GM19372 (cell line): Measurements from ENCODE around the gene NAALADL2.
"Not testable (repeated sequence)": the region's sequence is repeated elsewhere in the genome, so short reads cannot be mapped to it uniquely, and the experiment has no call there.

Experiments
- ATAC-seq: cut with Tn5 transposase; IDR thresholded peaks from one replicate; pipeline ENCODE4 v1.9.1; 2021; ENCODE audit warnings: mild to moderate bottlenecking, low read depth, moderate library complexity; ENCODE audit not compliant: unreplicated experiment

NAALADL2 gene

DNA sequence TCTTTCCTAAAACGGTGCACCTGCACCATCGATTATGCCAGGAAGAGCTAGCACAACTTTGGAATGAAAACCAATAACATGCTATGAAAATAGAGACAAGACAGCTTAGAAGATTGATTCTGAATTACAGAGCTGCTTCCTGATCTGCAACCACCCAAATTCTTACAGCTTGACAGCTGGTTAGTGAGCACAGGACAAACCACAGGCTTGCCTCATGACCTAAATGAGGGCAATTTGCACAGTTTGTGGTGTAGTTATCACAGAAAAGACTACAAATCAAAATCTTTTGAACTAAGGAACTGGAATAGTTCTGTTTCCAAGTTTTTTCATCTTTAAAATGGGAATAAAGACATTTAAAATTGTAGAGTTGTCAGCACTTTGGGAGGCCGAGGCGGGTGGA is 533.5 kb downstream of the NAALADL2 start:
- ATAC-seq, result no peak

GRCh38 chr3:175397372-175397771 is 538.2 kb downstream of the NAALADL2 start:
- ATAC-seq, result no peak

DNA sequence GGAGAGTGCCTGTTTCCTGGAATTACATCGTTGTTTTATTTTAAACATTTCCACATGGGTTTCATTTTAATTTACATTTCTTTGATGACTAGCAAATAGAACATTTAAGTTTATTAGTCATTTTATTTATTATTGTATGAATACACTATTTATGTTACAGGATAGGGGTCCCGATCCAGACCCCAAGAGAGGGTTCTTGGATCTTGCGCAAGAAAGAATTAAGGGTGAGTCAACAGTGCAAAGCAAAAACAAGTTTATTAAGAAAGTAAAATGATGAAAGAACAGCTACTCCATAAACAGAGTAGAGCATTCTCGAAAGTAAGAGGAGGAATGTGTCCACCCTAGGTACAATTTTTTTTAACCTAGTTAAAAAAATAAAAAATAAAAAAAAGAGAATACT is 539.5 kb downstream of the NAALADL2 start:
- ATAC-seq, result no peak

GRCh38 chr3:175399156-175399840 is 540.2 kb downstream of the NAALADL2 start:
- no peak for ATAC-seq

DNA sequence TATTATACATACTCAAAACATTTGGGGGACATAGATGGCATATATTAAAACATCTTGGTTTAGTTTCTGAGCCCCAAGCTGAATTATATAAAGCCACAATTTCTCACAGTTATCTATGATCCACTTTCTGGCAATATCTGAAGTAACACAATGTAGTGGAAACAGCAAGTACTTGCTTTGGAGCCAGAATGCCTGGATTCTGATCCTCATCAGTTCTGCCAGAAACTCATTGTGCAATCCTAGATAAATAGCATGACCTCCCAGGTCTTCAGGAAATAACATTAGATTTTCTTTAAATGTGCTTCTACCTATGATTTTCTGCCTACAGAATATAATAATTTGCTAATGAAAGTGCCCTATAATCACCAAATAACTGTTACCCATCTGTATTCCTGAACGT is 544.9 kb downstream of the NAALADL2 start:
- no peak for ATAC-seq

DNA sequence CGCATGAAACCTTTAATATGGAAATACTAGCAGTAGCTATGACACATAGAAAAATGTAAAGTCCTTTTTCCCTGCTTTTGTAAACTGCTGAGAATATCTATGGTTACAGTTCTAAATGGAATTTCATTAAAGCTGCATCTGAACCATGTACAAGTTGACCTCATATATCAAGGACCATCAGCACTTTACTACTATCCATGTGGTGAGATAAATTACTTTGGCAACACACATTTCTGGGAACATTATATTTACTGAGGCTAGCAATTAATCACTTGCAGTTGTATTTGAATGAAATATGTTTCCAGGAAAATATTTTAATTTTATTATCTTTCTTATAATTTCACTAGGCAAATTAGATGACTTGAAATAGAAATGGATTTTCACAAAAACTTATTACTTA is 545.5 kb downstream of the NAALADL2 start:
- ATAC-seq, result no peak

DNA sequence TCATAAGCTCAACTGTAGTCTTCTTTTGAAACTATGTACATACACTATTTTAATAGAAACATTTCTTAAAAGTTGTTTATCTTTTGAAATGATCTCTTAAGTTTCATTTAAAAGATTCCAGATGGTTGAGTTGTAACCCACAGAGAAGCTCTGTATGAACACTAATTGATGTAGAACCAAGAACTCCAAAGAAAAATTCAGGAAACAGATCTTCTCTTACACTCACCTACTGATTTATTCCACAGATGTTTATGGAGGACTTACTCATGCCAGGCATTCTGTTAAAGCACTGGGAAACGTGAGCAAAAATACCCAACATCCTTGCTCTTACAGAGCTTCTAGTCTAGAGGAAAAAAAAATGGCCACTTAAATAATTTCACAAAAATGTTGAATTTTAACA is 551.1 kb downstream of the NAALADL2 start:
- ATAC-seq, result no peak

- no peak for ATAC-seq
These were observed 552.3 kb downstream of the NAALADL2 start for GRCh38 chr3:175411405-175411804.

GRCh38 chr3:175411946-175412345 is 552.8 kb downstream of the NAALADL2 start:
- no peak for ATAC-seq

GRCh38 chr3:175413926-175414325 is 554.8 kb downstream of the NAALADL2 start:
- ATAC-seq, result no peak

GRCh38 chr3:175416600-175416999 is 557.5 kb downstream of the NAALADL2 start:
- ATAC-seq, result no peak

- no peak for ATAC-seq
These were observed 558.3 kb downstream of the NAALADL2 start for GRCh38 chr3:175417426-175417825.

DNA sequence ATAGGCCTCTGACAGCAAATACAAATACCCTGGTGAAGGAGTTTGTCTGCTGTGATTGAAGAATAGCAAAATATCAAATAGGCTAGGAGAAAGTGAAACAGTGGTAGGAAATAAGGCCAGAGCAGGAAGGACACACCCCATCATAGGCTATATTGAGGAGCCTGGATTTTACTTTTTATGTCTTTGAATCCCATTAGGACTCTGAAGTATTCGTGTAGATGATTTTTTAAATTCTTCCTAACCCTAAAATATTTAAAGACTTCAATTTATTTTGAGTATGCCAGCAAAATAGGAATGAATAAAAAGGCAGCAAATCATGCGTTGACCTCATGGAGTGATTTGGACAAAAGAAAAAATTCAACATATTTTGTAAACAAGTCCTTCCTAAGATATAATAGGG is 562.8 kb downstream of the NAALADL2 start:
- no peak for ATAC-seq

DNA sequence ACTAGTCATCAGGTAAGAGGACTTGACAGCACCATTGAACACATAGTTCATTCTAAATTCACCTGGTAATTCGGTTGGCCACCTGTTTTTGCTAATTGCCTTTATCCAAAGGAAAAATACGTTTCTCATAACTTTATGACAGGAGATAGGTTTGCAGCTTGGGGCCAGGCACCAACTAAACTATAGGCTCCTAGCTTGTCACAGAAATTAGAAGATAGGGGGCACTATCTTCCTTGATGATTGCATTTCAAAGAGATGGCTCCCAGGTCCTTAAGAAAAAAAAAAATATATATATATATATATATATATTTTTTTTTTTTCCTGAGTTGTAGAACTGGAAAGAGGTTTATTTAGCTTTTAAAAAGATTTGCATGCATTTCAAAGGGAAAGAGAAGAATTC is 563.6 kb downstream of the NAALADL2 start:
- ATAC-seq, result no peak

- not testable (repeated sequence) for ATAC-seq
These were observed 564.7 kb downstream of the NAALADL2 start for GRCh38 chr3:175423848-175424247.

DNA sequence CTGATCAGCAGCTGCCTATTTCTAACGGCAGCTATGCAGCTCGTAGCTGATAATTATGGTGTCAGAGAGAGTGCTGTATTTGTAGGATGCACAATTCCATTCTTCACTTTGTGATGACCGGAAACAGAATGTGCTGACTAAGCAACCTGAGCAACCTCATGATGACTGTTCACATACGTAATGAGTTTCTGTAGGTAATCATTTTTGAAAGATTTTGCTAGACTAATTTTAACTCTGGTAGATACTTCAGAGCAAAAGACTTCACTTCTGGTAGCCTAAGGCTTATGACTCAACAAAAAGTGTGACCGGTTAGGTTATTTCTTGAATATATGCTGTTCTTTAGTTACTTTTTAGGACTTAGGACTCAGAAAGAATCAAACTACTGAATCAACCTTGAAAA is 567.7 kb downstream of the NAALADL2 start:
- ATAC-seq, result no peak

DNA sequence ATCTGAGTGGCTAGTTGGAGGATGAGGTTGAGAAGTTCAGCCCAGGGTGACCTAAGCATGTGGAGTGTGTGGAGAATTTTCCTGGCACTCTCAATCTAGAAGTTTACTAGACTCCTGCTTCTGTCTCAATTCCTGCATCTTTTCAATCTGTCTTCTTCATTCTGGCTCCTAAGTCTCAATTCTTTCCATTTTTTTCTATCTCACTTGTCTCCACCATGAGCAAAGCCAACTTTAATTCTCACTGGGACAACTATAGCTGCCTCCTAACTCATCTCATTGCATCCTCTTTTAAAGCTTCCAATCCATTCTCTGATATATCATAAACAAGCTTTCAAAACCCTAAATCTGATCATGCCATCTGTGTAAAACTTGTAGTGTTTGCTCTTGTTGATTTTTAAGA is 569.3 kb downstream of the NAALADL2 start:
- no peak for ATAC-seq

DNA sequence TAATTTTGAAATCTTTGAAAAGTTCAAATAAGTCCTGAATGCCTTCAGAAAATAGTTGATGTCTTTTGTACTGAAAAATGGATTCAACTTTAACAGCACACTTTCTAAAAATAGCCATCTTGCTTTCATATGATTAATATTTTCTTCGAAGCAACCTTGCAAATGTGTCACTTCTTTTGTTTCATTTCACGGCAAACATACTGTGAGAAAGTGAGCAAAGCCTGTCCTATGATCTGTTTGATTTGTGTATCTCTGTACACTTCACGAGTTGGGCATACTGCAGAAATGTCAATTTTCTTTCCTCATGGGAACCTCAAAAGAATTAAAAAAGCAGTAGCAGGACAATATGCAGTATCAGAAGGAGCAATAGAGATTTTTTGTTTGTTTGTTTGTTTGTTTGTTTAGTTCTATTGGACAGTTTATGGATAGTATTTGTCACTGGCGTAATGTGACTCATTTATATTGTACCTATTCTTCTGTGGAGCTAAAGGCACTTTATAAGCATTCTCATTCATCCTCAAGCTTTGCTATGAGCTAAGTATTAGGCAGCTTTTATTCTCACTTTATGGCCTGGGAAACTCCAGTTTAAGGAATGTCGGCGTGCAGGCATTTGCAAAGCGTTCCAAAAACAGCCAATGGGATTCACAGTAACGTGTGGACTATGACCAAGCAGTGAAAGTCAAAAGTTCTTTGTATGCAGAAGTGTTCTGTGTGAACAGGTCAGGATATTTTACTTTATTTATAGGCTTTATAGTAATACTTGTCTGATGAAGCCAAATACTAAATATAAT is 572.0 kb downstream of the NAALADL2 start:
- no peak for ATAC-seq

DNA sequence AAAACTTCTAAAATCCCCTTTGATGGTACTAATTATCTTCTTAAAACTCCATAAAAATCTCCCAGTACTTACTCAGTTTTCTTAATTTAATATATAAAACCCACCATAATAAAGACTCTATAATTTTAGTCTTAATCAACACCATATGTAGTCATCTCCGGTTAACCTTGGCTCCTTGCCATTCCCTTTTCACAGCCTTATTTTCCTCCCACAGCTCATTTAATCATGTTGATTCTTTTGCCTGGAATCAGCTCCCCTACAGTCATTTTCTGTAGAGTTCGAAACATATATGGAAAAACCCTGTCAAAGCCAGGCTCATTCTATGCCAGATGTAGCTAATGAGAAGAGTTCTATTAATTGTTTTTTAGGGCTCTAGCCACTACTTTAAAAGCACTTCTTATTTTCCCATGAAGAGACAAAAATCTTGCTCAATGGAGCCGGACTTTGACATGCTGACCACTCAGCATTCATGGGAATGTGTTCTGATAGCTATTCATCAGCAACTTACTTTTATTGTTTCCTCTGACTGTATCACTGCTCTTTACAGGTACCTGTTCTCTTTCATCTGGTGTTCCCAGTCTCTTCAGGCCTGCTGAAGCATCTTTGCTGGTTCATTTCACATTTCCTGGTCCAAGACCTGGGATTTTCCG is 573.4 kb downstream of the NAALADL2 start:
- no peak for ATAC-seq

DNA sequence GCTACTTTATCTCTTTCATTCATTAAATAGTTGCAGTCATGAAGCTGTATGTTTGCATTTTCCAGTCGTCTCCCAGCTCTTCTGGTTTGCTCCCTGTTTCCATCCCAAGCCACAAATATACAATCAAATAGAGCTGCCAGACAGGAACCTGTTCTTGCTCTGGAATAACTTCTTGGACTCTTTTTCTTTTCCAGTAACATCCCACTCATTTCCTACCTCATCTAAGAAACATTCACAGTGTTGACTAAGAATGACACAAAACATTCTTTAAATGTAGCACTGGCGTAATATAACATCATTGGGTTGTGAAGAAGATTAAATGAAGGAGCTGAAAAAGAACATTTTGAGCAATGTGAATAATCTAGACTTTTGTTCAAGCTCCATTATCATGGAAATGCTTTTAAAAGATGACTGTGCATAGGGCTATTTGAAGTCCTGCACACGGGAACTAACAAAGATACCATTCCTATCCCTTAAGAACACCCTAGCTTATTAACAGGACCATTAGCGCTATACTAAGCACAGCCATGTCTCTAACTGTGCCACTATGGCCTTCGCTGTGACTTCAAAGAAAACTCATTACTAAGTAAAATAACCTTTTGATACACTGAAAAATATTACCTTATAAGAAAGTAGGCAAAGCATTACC is 574.0 kb downstream of the NAALADL2 start:
- no peak for ATAC-seq

DNA sequence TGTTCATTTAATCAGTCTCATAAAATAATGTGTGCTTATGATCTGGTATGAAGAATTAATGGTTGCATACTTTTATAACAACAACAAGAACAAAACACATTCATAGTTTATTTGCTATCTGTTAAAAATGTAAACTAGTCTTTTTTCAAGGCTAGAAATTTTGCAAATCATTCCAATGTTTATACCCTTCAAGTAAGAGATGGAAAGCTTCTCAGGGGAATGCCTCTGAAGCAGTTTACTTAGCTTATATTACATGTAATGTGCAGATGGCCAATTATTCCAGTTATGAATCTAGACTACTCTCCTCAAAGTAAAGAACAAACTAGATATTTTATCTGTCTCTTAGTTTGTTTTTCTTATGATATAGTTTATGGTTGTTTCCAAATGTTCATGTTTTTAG is 575.4 kb downstream of the NAALADL2 start:
- ATAC-seq, result no peak
